ENCODE results near the gene STIL.
"Not testable (repeated sequence)": the region's sequence is repeated elsewhere in the genome, so short reads cannot be mapped to it uniquely, and the experiment has no call there.

Gene STIL

DNA sequence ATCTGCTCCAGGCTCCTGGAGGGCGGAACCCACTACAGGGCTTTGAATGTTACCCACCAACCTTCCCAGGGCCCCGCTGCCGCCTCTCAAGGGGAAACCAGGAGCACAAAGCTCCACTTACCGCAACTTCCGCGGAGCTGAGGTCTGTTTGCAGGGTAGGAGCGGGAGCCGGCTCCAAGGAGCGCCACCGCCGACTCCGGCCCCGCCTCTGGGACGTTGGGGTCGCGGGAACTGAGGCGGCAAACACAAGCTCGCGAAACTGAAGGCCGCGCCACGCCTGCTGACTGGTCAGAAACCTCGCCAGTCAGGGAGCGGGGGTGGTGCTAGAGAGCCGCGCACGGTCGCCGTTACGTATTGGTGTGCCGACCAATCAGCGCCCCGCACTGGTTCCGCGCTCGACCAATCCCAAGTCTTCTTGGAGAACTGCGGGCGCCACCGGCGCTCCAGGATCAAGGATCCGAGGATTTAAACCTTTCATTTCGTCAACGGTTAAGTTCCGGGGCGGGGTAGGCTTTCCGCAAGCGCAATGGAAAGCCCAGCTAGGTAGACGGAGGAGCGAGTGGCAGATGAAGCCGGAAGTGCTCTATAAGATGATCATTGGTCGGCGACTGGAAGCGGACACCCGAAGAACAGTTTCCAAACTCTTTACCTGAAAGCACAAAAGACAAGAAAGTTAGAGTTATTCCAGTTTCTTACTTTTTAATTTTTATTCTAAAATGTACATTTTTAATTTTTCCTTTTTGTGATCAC, at the start of gene STIL:
Gene STIL, minus strand, starts transcription at position 233 of the 750 bp plus-strand sequence. CDS start 3,828 bp downstream, outside the sequence.
- peak; percentile 100 for DNase-seq

DNA sequence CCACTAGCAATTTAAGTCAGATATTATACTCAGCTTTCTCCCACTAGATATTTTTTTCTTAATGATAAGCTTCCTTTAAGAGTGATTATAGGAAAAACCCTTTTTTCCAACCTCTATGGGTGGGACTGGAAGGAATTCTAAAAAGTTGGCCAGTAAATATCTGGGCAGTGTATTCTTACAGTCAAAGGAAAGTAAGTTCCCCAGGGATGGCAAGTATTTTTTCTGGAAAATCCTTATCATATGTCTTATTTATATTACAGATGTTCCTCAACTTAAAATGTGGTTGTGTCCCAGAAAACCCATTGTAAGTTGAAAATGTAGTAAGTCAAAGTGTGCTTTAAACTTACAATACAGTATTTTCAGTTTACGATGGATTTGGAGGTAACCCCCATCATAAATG, 48.9 kb upstream of the STIL start:
- DNase-seq, result no peak

DNA sequence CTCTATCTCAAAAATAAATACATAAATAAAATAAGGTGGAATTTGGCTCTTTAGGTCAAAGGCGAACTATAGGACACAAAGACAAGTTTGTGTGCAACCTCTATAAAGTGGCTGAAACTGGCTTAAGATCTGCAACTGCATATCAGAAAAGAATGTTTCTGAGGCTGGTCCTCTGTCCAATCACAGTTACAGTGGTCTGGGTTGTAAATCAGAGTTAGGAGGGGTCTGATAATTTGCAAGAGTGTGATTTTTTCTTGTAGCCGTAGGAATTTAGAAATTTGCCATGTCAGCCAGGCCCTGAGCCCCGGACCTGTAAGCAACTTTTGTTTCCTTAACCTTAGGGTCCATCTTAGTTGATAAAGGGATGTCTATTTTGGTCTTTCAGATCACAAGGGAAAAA, 47.4 kb upstream of the STIL start:
- no peak for DNase-seq

DNA sequence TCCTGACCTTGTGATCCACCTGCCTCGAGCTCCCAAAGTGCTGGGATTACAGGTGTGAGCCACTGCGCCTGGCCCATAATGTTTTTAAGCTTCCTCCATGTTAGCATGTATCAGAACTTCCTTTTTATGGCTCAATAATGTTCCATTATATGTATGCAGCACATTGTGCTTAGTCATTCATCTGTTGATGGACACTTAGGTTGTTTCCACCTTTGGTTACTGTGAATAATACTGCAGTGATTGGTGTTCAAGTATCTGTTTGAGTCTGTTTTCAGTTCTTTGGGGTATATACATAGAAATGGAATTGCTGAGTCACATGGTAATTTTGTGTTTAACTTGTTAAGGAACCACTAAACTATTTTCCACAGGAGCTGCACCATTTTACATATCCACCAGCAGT, 37.4 kb upstream of the STIL start:
- DNase-seq, result no peak

DNA sequence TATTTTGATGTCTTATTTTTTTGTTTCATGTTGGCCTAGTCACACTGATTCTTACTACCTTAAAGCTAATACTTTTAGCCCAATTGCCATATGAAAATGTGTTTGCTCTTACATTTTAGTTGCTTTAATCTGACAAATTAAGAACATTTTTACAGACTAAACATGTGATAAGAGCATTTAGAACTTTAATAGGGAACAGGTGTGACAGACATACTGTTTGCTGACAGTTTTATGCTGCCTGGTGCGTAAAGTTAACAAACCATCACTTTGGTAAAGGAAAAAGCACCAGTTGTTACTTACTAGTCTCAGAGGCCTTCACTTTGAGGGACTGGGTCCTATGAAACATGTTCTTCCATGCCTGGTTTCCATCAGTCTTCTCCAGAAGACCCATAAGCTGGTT, 34.3 kb upstream of the STIL start:
- DNase-seq, result no peak

DNA sequence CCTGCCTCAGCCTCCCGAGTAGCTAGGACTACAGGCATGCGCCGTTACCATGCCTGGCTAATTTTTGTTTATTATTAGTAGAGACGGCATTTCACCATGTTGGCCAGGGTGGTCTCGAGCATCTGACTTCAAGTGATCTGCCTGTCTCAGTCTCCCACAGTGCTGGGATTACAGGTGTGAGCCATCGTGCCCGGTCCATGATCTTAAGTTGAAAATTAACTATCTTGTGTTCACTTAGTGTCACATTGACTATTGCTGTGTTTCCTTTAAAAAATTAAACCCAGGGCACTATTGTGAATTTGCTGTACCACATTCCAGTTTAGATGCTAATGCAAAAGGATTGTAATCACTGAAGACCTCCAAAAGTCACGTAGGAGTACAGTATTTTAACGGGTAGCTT, 33.8 kb upstream of the STIL start:
- no peak for DNase-seq

DNA sequence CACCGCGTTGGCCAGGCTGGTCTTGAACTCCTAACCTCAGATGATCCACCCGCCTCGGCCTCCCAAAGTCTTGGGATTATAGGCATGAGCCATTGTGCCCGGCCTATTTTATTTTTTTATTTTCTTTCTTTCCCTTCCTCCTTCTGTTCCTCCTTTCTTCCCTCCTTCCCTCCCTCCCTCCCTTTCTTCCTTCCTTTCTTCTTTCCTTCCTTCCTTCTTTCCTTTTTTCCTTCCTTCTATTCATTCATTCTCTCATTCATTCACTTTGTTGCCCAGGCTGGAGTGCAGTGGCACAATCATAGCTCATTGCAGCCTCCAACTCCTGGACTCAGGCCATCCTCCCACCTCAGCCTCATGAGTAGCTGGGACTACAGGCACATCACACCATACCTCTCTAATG, 33.0 kb upstream of the STIL start:
- not testable (repeated sequence) for DNase-seq

DNA sequence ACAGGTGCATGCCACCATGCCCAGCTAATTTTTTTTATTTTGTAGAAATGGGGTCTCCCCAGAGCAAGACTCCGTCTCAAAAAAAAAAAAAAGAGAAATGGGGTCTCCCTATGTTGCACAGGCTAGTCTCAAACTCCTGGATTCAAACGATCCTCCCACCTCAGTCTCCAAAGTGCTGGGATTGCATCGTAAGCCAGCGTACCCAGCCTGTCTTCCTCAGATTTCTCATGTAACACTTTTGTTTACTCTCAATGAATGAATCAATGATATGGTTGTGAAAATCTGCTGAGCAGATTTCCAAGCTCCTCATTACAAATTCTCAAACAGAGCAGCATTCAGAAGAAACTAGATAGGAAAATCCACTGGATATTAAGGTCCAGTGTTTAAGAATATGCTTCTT, 26.3 kb upstream of the STIL start:
- DNase-seq, result no peak

DNA sequence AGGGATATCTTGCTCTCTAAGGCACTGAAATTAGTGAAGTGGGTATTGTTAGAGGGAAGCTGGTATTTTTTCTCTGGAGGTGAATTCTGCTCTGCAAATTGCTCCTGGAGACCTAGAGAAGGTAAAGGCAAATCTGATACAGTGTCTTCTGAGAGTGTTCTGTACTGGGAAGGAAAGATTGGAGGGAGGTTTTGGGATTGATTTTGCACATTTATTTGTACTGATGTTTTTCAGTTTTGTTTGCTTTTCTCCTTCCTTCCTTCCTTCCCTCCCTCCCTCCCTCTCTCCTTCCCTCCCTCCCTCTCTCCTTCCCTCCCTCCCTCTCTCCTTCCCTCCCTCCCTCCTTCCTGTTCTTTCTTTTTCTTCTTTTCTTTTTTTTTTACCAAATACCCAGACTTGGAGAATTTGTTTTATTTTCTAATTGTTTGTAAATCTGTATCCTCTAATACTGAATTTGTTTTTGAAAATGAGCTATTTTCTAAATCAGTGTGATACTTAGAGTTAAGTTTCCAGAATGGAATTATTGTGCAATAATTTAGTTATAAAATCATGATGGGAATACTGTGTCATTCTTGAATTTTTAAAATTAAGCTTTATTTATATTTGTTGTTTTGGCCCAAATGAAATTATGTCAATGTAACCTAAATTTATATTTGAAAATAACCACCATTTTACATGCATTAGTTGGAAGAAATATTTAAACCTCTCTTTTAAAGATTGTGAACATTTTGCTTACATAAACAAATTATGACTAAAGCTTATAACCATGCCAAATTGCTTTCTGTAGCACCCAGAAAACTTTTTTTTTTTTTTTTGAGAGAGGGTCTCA, 24.5 kb upstream of the STIL start:
- no peak for DNase-seq

DNA sequence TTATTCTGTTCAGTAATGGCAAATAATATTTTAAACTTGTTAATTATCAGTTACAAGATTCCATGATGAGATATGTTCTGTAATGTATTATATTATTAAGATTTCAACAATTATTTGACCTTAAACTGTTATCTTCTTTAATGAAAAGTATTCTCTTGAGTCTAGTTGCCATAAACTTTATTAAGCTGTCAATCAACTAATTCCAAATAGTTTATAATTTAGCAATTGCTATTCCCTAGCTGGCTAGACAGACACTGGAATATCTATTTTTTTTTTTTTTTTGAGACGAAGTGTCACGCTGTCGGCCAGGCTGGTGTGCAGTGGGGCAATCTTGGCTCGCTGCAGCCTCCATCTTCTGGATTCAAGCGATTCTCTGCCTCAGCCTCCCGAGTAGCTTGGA, 23.4 kb upstream of the STIL start:
- no peak for DNase-seq

DNA sequence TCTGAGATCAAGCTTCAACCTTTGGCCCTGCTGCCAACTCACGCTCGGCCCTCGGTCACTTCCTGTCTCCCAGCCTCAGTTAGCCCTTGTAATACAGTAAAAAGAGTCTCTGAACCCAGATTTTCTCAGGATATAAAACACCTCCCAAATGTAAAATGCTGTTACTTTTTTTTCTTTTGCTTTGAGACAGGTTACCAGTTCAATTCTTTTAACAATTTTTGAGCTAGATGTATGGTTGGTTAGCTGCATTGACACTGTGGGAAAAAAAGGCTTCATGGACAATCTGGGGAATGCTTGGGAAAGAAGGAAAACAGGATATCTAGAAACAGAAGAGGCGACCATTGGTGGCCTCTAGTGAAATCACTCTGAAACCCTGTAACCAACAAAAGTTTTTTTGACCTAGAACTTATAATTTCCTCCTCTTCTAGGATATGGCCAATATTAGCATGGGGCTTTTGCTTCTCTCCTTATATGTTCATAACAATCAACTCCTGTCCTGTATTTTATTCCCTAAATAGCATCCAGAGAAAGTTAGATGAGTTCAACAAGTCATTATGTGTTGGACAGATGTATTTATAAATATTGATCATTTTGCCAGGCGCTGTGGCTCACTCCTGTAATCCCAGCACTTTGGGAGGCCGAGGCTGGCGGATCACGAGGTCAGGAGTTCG, 21.0 kb upstream of the STIL start:
- DNase-seq, result no peak

DNA sequence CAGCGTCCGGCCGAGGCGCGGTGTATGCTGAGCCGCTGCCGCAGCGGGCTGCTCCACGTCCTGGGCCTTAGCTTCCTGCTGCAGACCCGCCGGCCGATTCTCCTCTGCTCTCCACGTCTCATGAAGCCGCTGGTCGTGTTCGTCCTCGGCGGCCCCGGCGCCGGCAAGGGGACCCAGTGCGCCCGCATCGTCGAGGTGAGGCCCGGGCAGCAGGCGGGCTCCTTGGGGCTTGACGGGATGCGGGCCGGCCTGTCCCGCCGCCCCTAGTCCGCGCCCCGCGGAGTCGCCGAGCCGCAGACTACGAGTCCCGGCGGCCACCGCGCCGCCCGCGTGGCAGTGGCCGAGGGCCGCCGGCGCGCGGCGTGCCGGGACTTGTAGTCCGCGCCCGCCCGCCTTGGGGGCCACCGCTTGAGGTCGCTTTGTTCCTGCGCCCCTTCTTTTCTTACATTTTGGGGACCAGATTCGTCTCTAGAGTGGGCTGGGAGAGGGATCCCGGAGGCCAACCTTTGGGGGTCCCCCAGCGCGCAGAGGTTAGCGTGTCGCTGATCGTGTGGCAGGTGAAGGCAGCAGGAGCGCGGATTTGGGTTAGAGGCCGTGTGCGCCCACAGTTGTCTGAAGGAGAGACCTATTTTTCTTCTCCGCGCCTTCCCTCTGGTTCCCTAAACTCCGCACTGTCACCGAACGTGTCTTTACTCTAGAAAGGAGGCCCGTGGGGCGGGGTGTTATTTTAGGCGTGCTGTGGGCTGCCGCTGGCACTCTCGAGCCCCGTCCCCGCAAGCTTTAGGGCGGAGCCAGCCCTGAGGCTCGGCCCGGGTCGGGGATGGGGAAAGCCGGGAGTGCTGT, 20.2 kb upstream of the STIL start:
- DNase-seq, result peak; percentile 64

DNA sequence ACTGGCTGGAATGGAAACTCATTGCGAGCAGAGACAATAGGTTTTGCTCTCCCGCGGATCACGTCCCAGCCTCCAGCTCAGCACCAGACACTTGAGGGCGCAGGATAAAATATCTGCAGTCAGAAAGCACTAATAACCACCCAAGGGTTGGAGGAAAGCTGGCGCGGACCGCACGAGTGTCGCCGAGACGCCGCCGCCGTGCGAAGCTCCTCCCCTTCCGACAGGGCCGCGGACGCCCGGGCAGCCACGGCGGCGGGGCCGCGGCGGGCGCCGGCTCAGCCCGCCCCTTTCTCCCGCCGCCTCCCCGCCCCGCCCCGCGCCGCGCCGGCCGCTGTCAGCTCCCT, 19.6 kb upstream of the STIL start, which contains the start of gene CMPK1:
Gene CMPK1, plus strand, starts transcription at position 213 of the 344 bp plus-strand sequence. CDS start 156 bp downstream, outside the sequence.
- DNase-seq, result peak; percentile 82

DNA sequence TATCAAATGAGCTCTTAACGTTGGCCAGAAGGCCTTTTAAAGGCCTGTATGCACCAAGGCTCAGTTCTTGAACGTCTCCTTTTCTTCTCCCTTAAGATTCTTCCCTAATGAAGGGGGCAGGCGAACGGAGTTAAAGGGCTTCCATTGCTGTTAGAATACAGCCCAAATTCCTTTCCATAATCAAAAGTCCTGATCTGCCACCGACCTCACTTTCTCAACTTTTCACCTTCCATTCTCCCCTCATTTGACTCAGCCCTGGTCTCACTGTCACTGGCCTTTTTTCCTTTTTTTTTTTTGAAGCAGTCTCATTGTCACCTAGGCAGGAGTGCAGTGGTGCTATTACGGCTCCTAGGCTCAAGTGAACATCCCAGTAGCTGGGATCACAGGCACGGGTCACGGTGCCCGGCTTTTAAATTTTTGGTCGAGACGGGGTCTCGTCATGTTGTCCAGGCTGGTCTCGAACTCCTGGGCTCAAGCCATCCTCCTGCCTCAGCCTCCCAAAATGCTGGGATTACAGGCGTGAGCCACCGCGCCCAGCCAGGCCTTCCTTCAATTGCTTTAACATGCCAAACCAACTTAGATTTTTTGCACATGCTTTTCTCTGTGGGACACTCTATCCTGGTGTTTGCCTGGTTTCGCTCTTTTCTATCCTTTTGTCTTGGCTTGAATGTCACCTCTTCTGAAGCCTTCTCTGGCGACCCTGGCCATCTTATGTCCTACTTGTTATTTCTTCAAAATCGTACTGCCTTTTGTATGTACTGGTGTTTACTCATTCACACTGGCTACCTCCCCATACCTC, 19.0 kb upstream of the STIL start:
- DNase-seq, result no peak

DNA sequence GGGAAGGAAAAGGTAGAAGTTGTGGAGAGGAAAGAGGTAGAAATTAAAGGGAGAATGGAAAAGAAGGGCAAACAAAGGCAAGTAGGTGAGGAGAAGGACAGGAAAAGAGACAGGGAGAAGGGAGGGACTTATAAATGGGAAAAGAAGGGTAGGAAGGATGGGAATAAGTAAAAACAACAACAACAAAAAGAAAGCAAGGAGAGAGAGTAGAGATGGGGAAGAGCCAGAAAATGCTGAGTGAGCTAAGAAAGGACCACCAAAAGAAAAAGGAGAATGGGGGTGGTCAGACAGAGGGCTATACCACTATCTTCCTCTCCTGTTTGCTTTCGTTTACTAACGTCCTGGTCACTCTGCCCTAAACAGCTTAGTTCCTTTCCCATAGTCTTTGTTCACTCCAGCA, 17.9 kb upstream of the STIL start:
- DNase-seq, result no peak

DNA sequence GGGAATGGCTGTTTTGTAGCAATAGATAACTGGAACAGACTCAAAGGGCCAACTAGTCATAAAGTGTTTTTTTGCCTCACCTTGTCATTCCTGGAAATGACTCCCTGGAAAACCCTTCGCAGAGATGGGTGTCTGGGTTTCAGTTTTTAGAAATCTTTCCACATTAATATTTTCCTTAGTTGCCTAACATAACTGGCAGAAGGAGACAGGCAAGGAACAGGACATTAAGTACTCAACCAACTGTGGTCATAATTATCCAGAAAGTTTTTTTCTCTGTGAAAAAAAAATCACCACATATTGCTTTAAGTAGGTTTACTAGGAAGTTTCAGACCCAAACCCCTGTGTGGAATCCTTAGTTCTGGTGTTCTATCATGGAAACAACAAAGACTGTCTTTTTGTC, 16.3 kb upstream of the STIL start:
- no peak for DNase-seq

DNA sequence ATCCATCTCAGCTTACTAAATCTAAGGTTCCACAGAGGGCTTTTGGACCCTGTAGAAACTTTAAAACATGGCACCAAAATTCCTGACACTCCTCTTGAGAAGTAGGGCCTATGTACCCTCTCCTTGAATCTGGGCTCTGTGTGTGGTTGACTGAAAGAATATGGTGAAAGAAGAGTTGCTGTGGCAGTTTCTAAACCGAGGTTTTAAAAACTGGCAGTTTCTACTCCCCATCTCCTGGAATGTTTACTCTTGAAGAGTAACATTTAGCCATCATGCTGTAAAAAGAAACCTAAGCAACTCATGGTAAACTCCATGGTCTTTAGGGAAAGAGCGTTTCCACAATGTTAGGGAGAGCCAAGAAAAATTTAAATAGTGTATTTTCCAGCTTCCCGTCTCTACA, 15.0 kb upstream of the STIL start:
- DNase-seq, result no peak

DNA sequence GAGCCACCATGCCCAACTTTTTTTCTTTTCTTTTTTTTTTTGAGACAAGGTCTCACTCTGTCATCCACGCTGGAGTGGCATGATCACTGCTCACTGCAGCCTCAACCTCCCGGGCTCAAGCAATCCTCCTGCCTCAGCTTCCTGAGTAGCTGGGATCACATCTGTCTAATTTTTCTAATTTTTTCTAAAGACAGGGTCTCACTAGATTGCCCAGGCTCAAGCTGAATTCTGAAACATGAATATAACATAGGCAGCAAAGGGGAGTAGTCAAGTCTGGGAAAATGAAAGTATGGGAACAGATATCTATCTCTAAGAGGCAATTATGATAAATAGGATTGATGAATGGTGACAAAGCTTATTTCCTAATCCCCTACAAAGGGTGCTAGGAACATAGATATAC, 12.3 kb upstream of the STIL start:
- no peak for DNase-seq

DNA sequence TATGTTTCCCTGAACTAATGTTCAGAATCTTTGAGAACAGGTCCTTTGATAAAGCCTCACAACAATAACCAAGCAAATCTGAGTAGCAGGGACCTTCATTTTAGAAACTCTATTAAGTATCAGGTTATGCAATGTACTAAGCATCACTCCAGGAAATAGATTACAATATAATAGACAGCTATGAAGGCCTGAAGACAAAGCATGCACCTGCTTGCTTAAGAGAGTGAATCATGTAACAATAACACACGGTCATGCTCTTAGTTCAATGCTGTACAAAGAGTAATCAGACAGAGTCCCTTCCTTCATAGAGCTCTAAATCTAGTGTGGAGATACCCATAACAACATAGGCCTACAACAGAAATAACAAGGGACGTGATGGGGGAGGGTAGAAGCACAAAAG, 11.6 kb upstream of the STIL start:
- peak; percentile 90 for DNase-seq

DNA sequence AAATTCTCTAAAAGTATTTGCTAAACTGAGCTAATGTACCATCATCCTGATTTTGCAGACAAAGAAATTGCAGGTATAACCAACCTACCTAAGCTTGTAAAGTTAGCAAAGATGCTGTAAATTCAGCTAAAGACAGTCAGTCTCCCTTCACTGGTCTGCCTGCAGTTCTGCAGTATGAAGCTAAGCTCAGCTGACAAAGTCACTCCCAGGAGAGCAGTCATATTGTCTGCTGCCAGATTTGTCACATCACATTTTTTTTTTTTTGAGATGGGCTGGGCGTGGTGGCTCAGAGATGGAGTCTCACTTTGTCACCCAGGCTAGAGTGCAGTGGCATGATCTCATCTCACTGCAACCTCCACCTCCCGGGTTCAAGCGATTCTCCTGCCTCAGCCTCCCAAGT, 10.7 kb upstream of the STIL start:
- no peak for DNase-seq

DNA sequence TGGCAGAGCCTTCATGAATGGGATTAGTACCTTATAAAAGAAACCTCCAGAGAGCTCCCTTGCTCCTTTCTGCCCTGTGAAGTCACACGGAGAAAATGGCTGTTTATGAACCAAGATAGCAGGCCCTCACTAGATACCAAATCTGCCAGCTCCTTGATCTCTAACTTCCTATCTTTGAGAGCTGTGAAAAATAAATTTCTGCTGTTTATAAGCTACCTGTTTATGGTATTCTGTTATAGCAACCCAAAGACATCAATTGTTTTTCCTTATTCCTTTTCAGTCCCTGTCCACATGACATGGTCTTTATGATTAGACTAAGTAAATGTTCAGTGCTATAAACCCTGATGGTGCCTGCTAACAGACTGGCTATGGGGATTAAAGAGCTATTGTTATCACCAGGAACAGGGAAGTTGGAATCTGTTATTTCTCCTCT, 9.7 kb upstream of the STIL start:
- peak; percentile 91 for DNase-seq

DNA sequence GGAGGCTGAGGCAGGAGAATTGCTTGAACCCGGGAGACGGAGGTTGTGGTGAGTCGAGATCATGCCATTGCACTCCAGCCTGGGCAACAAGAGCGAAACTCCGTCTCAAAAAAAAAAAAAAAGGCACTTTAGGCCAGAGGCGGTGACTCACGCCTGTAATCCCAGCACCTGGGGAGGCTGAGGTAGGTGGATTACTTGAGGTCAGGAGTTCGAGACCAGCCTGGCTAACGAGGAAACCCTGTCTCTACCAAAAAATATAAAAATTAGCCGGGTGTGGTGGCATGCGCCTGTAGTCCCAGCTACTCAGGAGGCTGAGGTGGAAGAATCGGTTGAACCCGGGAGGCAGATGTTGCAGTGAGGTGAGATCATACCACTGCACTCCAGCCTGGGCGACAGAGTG, 6.0 kb upstream of the STIL start:
- not testable (repeated sequence) for DNase-seq
